AG04450 (cell line): ENCODE results near the gene NLRC5. TPM values are rescaled to one million over a fixed set of nuclear protein-coding genes. Genes with fewer than 3 reads are reported as not detected.

Experiments
- CTCF ChIA-PET: fragments of 300-600, 350-600 bp; formaldehyde crosslinking; extraction: SDS; loops from one replicate; lab custom pipeline; 2022; ENCODE audit warnings: antibody characterized with exemption, inconsistent platforms; lab: Charles Lee
- POLR2A ChIA-PET: fragments of 350-600 bp; formaldehyde crosslinking; extraction: SDS; loops from one replicate; lab custom pipeline; 2021; ENCODE audit warnings: antibody characterized with exemption, inconsistent platforms; lab: Yijun Ruan, JAX
- DNase-seq: peaks from one replicate; pipeline ENCODE4 v3.0.0-alpha.2; 2011; ENCODE audit warnings: low read depth, low spot score
- H3K27ac ChIP-seq: one replicate; pipeline ENCODE4 v1.5.1; 2012; ENCODE audit warnings: low read depth, low read length, control low read depth
- H3K27me3 ChIP-seq: one replicate; pipeline ENCODE4 v1.6.0; 2012; ENCODE audit warnings: low read length; ENCODE audit not compliant: control insufficient read depth, insufficient read depth
- H3K4me3 ChIP-seq: 2 replicates; pipeline ENCODE4 v1.5.1; 2011; ENCODE audit warnings: mild to moderate bottlenecking, low read depth, low read length, control low read depth
- H3K9me3 ChIP-seq: 2 replicates; pipeline ENCODE4 v1.5.1; 2012; ENCODE audit warnings: low read length; ENCODE audit not compliant: control insufficient read depth, insufficient read depth
- CTCF ChIP-seq: IDR thresholded peaks from 2 replicates; pipeline ENCODE4 v1.5.1; 2011; ENCODE audit warnings: low read depth, low read length, control low read depth, inconsistent platforms
- polyA plus RNA-seq: library from polyadenylated mRNA; depleted of rRNA; stranded (reverse); fragments of >200 nt; gene quantifications from 2 replicates; pipeline ENCODE4 v1.2.3, GENCODE V29; 2011

NLRC5 gene
- polyA plus RNA-seq, 1 experiment = 9.2 TPM

DNA sequence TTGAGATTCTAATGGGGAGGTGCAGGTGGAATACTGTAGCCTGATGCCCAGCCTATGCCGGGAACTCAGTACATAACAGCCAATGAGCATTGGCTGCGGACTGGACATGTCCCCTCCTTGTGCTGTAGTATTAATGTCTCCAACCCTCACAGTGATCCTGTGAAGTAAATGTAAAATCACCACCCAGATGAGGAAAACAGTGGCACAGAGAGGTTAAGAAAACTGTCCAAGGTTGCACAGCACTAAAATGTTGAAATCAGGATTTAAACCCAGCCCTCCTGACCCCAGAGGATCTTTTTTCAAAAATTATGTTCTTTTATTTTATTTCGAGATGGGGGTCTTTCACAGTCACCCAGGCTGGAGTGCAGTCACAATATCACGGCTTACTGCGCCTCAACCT, 7.9 kb downstream of the NLRC5 start:
- Histone ChIP-seq H3K4me3 (no peak overlapping the region), H3K27ac (no peak overlapping the region), H3K27me3 (no peaks in the 10 kb centered on the region), H3K9me3 (no peaks in the 10 kb centered on the region)
- DNase-seq = no peak
- ChIA-PET POLR2A (no interaction called here), CTCF (interaction anchor here (1.1 kb wide), 1 partner anchor 12 kb away, joined by 3 read pairs; no protein-coding TSS in a partner anchor)
- TF ChIP-seq CTCF = no peak

DNA sequence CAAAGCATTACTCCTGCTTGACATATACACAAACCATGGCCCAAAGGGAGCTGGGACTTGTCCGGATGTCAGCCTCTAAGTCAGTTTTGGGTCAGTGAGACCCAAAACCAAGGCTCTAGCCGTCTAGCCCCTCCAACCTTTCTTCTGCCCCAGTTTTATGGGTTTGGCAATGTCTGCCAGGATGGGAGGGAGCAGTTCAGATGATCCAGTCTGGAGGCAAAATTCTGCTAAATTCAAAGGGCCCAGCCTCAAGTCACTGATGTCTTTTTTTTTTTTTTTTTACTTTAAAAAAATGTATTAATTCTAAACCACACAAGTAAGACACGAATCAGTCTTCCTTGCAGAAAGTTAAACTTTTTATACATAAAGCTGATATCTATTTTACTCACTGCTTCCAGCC, 8.6 kb downstream of the NLRC5 start:
- H3K9me3 ChIP-seq = no peaks in the 10 kb centered on the region
- H3K27me3 ChIP-seq = no peaks in the 10 kb centered on the region
- no peak overlapping the region for H3K4me3 ChIP-seq
- POLR2A ChIA-PET = no interaction called here
- CTCF ChIA-PET = interaction anchor here (0.6 to 1.1 kb wide), 3 partner anchors 13 to 419 kb away, joined by 3 read pairs; no protein-coding TSS in a partner anchor
- H3K27ac ChIP-seq = no peak overlapping the region
- DNase-seq = no peak
- no peak for TF ChIP-seq CTCF

DNA sequence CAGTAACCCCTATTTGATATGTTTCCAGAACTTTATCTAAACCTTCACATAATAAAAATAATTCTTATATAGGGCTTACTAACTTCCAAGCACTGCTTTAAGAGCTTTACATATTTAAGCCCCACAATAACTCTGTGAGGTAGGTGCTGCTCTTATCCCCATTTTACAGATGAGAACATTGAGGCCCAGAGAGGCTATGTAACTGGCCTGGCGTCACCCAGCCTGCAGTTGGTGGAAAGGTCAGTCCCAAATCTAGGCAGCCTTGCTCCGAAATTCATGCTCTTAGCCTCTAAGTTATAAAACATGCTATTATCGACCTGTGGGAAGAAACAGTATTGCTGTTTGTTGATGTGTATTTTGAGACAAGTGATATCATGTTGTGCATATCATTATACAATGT, 9.0 kb downstream of the NLRC5 start:
- Histone ChIP-seq H3K27me3 (no peaks in the 10 kb centered on the region), H3K4me3 (no peak overlapping the region), H3K27ac (no peak overlapping the region), H3K9me3 (no peaks in the 10 kb centered on the region)
- CTCF ChIA-PET = interaction anchor here (0.6 to 1.1 kb wide), 3 partner anchors 13 to 419 kb away, joined by 3 read pairs; no protein-coding TSS in a partner anchor
- TF ChIP-seq CTCF = no peak
- DNase-seq = no peak
- POLR2A ChIA-PET = no interaction called here

DNA sequence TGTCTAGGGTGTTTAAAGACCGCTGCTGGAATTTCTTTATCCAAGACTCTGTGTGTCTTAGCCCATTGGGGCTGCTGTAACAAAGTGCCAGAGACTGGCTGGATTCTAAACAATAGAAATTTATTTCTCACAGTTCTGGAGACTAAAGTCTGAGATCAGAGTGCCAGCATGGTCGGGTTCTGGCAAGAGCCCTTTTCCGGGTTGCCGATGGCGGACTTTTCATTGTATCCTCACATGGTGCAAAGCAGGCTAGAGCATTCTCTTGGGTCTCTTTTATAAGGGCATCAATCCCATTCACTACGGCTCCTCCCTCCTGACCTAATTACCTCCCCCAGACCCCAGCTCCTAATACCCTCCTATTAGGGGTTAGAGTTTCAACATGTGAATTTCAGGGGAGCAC, 9.5 kb downstream of the NLRC5 start:
- ChIA-PET POLR2A (interaction anchor here (0.9 kb wide), 1 partner anchor 9 kb away, joined by 3 read pairs; the partner anchor contains the start of gene NLRC5), CTCF (no interaction called here)
- H3K4me3 ChIP-seq = no peak overlapping the region
- no peak for TF ChIP-seq CTCF
- no peaks in the 10 kb centered on the region for H3K9me3 ChIP-seq
- no peaks in the 10 kb centered on the region for H3K27me3 ChIP-seq
- no peak overlapping the region for H3K27ac ChIP-seq
- no peak for DNase-seq

GRCh38 chr16:56999409-57000270, 10.3 kb downstream of the NLRC5 start:
- DNase-seq = no peak
- Histone ChIP-seq H3K27me3 (no peaks in the 10 kb centered on the region), H3K9me3 (no peaks in the 10 kb centered on the region), H3K4me3 (no peak overlapping the region), H3K27ac (peak overlapping the region; percentile 83)
- TF ChIP-seq CTCF = no peak
- ChIA-PET CTCF (no interaction called here), POLR2A (interaction anchor here (0.9 kb wide), 1 partner anchor 10 kb away, joined by 3 read pairs; the partner anchor contains the start of gene NLRC5)
